Uterus (tissue), 4 donors: ENCODE data around the gene TMEM94. TPM values are rescaled to one million over a fixed set of nuclear protein-coding genes. Genes with fewer than 3 reads are reported as not detected.
A peak's percentile ranks its signal among the peaks of the same experiment; 100 is the strongest.

ENCODE experiments used
- DNase-seq, 2 donors: peaks; one replicate each; pipeline ENCODE4 v3.0.0-alpha.2; 2019 to 2020
- H3K27ac ChIP-seq, 2 donors: fragments of 200-600 bp; sonication (generic); 1 replicate in 1 of 2; 2 replicates in 1 of 2; pipeline ENCODE4 v1.5.1; 2016 to 2018
- H3K27me3 ChIP-seq, 2 donors: fragments of 200-600 bp; sonication (generic); one replicate each; pipeline ENCODE4 v1.5.1; 2018 to 2019; ENCODE audit warnings: control low read depth in 1 of 2
- H3K36me3 ChIP-seq, 2 donors: fragments of 200-600 bp; sonication (generic); one replicate each; pipeline ENCODE4 v1.5.1; 2019; ENCODE audit warnings: control low read depth in 1 of 2
- H3K4me1 ChIP-seq, 2 donors: fragments of 200-600 bp; sonication (generic); one replicate each; pipeline ENCODE4 v1.5.1; 2018 to 2019; ENCODE audit warnings: control low read depth in 1 of 2
- H3K4me3 ChIP-seq, 2 donors: fragments of 200-600 bp; sonication (generic); 1 replicate in 1 of 2; 2 replicates in 1 of 2; pipeline ENCODE4 v1.5.1; 2018 to 2019; ENCODE audit warnings: mild to moderate bottlenecking in 1 of 2
- H3K9me3 ChIP-seq, 2 donors: fragments of 200-600 bp; sonication (generic); one replicate each; pipeline ENCODE4 v1.5.1; 2019; ENCODE audit warnings: control low read depth in 1 of 2
- CTCF ChIP-seq, 4 experiments: fragments of 200-600 bp in 2 of 4; fragments of 450-650 bp in 2 of 4; sonication (generic) in 2 of 4; IDR thresholded peaks; one replicate each; pipeline ENCODE4 v1.5.1; 2016 to 2019; ENCODE audit warnings: antibody characterized with exemption in 4 of 4, mild to moderate bottlenecking in 2 of 4, moderate library complexity in 1 of 4
- POLR2A ChIP-seq, 2 donors: fragments of 450-650 bp; IDR thresholded peaks; one replicate each; pipeline ENCODE4 v1.6.1; 2016; ENCODE audit warnings: antibody characterized with exemption in 2 of 2, mild to moderate bottlenecking in 1 of 2, moderate library complexity in 1 of 2
- intact Hi-C: fragments of 100-400 bp; cut with DNase I; formaldehyde crosslinking; loops from one replicate; pipeline ENCODE4 v1.15.1; 2023; ENCODE audit warnings: low total_unique reads
- total RNA-seq, 4 donors: library from RNA; depleted of rRNA in 3 of 4; stranded (reverse); fragments of >200 nt in 3 of 4; gene quantifications; one replicate each; pipeline versions ENCODE4 v1.1.0 to v1.2.4, GENCODE V29; 2014 to 2023
- donor health status: DM: yes; HTN: yes; CAD: no.

Gene TMEM94
- total RNA-seq, 4 donors from 2014 or later: 3.8 to 91.2 (median 26.0) TPM

GRCh38 chr17:75506134-75506533 is 49.7 kb downstream of the TMEM94 start:
- TF ChIP-seq POLR2A (IDR thresholded peaks at IDR 0.05) (no peak), CTCF (IDR thresholded peaks at IDR 0.05) (no peak)
- H3K9me3 ChIP-seq: no peaks in the 10 kb centered on the region
- DNase-seq: no peak
- no peak overlapping the region for H3K27ac ChIP-seq
- no peak overlapping the region for H3K4me3 ChIP-seq
- no peaks in the 10 kb centered on the region for H3K27me3 ChIP-seq
- no peaks in the 10 kb centered on the region for H3K36me3 ChIP-seq
- peaks cover 0 to 5% of the 10 kb centered on the region in 2 donors for H3K4me1 ChIP-seq
- intact Hi-C loops: no loop called here

DNA sequence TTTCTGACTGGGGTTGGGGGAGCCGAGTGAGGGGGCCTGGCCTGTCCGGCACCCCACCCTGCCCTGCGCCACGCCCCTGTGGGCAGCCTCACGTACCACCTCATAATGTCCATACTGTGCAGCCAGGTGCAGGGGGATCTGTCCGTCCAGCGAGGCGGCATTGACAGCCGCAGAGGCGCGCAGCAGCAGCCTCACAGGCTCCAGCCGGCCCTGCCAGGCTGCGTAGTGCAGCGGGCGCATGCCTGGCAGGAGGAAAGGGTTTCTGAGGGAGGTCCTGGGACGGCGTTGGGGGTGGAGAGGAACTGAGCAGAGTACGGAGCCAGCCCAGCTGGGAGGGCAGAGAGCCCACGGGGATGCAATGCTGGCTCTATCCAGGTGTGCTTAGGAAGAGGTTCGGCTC is 50.5 kb downstream of the TMEM94 start:
- intact Hi-C loops: no loop called here
- no peak overlapping the region for H3K27ac ChIP-seq

GRCh38 chr17:75507733-75508719 is 51.6 kb downstream of the TMEM94 start:
- H3K36me3 ChIP-seq: no peaks in the 10 kb centered on the region

More for the DNA sequence above, 50.5 kb downstream of the TMEM94 start:
- H3K27me3 ChIP-seq: no peaks in the 10 kb centered on the region
- H3K36me3 ChIP-seq: no peaks in the 10 kb centered on the region
- no peak for TF ChIP-seq CTCF (IDR thresholded peaks at IDR 0.05)
- no peak for TF ChIP-seq POLR2A (IDR thresholded peaks at IDR 0.05)
- H3K4me3 ChIP-seq: no peak overlapping the region
- H3K4me1 ChIP-seq: peaks cover 0 to 9% of the 10 kb centered on the region in 2 donors
- H3K9me3 ChIP-seq: no peaks in the 10 kb centered on the region
- DNase-seq: no peak

DNA sequence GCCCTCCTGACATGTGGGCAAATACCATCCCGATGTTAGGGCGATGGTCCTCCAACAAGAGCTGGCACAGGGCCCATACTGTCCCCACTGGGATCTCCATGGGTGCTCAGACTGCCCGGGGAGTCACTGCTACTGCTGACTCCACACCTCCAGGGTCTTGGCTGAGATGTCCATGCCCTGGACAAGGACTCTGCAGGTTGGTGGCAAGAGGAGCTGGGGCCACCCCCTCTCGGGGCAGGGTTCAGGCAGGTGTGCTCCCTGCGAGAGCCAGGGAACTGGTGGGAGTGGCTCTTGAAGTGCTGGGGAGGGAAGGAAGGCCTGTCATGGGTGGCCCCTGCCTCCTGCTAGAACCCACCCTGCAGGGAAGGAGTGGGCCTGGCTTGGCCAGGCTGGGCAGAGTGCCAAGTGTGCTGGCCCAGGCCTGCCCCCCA is 52.5 kb downstream of the TMEM94 start:
- peaks cover 0 to 24% of the 10 kb centered on the region in 2 donors for H3K4me1 ChIP-seq
- H3K27ac ChIP-seq: peak overlapping the region; percentile 53 to 91

More at GRCh38 chr17:75507733-75508719, 51.6 kb downstream of the TMEM94 start:
- Histone ChIP-seq H3K9me3 (no peaks in the 10 kb centered on the region), H3K4me1 (peaks cover 0 to 14% of the 10 kb centered on the region in 2 donors), H3K4me3 (no peak overlapping the region), H3K27me3 (no peaks in the 10 kb centered on the region), H3K27ac (peak overlapping the region; percentile 53 to 91)
- DNase-seq: no peak
- TF ChIP-seq CTCF (IDR thresholded peaks at IDR 0.05): no peak
- no peak for TF ChIP-seq POLR2A (IDR thresholded peaks at IDR 0.05)
- intact Hi-C loops: no loop called here

More for the DNA sequence above, 52.5 kb downstream of the TMEM94 start:
- no peaks in the 10 kb centered on the region for H3K9me3 ChIP-seq
- TF ChIP-seq POLR2A (IDR thresholded peaks at IDR 0.05) (no peak), CTCF (IDR thresholded peaks at IDR 0.05) (no peak)
- H3K36me3 ChIP-seq: no peaks in the 10 kb centered on the region
- intact Hi-C loops: no loop called here
- H3K4me3 ChIP-seq: no peak overlapping the region
- no peak for DNase-seq
- no peaks in the 10 kb centered on the region for H3K27me3 ChIP-seq
